GM18520 (cell line): ENCODE measurements around the gene PTPRA.

Experiments
- ATAC-seq: cut with Tn5 transposase; IDR thresholded peaks from one replicate; pipeline ENCODE4 v1.9.1; 2021; ENCODE audit not compliant: unreplicated experiment

Gene PTPRA

GRCh38 chr20:2921506-2921905, 48.2 kb downstream of the PTPRA start:
- no peak for ATAC-seq

- ATAC-seq, result no peak
These were observed 49.7 kb downstream of the PTPRA start for GRCh38 chr20:2922957-2923356.

DNA sequence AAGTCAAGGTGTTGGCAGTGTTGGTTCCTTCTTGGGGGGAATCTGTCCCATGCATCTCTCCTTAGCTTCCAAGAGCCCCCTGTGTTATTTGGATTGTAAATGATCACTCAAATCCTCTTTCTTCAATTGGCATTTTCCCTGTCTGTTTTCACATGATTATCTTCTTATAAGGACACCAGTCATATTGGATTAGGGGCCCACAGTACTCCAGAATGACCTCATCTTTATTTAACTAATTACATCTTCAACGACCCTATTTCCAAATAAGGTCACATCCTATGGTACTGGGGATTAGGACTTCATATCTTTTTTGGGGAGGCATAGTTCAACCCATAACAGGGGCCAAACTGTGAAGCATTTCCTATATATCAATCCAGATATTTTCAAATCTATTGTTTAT, 57.3 kb downstream of the PTPRA start:
- no peak for ATAC-seq

GRCh38 chr20:2932498-2932897, 59.2 kb downstream of the PTPRA start:
- ATAC-seq, result no peak

GRCh38 chr20:2937902-2938301, 64.6 kb downstream of the PTPRA start:
- ATAC-seq, result no peak

DNA sequence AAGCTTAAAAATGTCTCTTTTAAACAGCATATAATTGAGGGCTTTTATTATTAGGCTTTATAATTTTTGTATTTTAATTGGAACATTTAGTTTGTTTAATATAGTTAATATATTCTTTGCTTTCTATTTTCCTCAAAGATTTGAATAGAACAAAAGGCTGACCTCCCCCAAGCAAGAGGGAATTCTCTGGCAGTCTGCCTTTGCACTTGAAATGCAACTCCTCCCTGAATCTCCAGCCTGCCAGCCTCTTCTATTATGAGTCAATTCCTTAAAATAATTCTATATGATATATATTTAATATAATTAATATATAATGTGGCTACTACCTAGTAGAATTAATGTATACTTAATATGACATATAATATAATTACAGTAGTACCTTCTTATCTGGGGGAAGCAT, 69.2 kb downstream of the PTPRA start:
- no peak for ATAC-seq

DNA sequence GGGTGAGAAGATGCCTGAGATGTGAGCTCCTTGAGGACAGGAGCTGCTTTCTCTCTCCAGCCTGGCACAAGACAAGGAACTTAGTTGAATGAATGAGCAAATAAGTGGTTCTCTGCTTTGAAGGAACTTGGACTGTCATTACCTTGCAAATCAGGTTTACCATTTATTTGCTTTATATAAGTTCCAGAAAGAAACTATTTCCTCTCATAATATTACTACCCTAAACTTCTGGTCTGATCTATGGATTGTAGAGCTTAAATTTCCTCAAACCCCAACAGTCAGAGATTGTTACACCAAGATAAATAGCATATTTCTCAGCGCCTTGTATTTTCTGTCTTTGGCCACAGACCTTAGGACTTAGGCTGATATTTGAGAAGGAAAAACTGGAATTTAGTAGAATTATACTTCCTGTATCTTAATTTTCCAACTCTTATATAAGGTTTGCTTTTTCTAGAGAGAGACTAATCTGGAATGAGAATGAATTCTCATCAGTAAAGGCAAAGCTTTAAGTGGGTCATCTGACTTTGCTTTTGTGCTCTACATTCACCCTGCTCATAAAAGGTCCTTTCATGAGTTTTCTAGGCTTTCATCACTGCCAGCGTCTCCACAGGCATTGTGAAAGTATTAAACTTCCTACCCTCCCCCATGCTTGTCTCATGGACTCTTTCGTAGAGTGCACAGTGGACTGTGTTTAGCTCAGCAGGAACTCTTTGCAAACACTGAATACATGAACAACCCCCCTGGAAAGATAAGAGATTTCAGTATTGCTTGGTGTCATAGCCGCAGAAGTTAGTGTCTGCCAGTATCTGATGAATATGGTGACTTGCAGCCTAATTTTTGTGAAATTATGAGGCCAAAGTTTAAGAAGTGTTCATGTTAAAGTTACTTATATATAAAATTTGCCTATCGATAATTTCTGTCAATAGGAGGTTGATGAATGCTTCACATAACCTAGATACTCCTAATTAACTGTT, 74.0 kb downstream of the PTPRA start:
- no peak for ATAC-seq

- ATAC-seq, result no peak
These were observed 75.7 kb downstream of the PTPRA start for GRCh38 chr20:2948968-2949367.

GRCh38 chr20:2952766-2953165, 79.5 kb downstream of the PTPRA start:
- ATAC-seq, result no peak

DNA sequence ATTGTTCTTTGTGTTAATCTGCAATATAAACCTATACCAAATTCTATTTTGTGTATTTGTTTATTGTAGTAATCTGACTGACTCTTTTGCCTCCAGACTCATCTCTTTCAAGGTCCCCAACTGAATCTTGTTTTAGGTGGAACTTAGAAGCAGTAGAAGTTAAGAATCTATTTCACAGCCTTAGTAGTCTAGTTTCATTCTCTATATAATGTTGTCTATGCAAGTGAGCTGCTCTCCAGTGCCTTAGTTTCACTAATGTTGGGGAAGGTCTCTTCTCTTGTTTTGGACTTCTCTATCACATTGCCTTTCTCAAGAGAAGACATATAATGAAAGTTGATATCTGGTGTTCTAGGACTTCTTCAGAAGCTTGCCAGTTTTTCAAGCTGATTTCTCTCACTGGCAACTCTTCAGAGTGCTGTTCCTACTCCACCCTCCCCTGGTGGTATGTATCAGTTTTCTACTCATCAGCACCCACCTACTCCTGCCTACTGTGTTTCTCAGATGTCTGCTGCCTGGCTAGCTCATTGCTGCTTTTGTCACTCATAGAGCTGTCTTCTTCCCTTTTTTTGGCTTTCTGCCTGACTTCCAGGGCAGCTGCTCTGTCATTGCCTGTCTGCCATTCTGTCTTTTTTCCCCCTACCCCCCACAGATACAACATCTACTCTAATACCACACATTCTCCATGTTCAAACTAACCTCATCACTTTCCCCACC, 82.1 kb downstream of the PTPRA start:
- no peak for ATAC-seq

GRCh38 chr20:2956480-2956879, 83.2 kb downstream of the PTPRA start:
- no peak for ATAC-seq

GRCh38 chr20:2967841-2968240, 94.6 kb downstream of the PTPRA start:
- ATAC-seq, result no peak

DNA sequence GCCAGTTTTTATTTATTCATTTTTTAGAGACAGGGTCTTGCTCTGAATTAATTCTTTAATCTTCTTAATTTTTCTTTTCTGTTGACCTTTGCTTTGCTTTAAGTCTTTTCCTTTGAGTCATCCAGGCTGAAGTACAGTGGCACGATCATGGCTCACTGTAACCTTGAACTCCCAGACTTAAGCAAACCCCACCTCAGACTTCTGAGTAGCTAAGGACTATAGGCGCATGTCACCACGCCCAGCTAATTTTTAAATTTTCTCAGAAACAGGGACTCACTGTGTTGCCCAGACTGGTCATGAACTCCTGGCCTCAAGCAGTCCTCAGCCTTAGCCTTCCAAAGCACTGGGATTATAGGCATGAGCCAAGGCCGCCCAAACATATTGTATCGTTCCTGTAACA, 98.8 kb downstream of the PTPRA start:
- no peak for ATAC-seq

DNA sequence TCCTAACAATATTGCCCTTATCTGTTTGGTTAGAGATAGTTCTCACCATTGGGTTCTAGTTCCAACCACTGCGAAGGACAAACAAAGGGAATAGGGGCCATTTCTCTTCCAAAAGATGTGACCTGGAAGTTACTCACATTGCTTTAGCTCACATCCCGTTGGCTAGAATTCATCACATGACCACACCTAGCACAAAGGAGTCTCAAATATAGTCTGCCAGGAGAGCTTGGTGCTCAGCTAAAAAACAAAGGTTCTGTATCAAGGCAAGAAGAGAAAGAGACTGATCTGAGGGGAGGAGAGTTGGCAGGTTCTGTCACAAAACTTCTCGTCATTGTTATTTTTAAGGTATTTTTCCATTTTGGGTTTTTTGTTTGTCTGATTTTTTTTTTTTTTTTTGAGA, 100.3 kb downstream of the PTPRA start:
- no peak for ATAC-seq

DNA sequence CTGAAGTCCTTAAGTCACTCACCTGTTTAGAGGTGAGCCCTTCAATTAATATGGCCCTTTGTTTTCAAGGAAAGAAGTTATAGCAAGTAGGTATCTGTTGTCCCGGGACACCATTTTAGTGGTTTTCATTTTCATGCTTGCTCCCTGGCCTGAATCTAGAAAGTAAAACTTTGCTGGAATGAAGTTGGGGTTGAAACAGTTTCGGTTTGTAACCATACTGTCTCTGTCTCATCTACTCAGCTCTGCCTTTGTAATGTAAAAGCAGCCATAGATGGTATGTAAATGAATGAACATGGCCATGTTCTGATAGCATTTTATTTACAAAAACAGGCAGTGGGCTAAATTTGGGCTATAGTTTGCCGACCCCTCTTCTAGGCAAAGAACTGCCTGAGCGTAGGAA, 105.2 kb downstream of the PTPRA start:
- ATAC-seq, result no peak

DNA sequence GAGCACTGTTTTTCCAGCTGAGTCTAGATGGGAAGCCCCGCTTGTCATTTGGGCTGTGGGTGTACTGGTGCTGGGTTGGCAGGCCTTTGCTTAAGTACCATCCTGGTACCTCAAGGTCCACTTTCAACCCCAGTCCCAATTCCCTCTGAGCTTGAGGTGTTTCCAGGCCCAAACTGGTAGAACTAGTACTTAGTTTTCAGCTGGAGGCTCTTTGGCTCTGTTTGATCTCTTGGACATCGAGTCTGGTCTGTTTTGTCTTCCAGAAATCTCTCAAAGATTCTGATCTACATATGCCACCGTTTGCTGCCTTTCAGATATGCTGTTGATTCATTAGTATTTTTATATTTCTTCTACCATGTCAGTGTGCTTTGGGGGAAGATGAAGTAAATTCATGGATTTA, 108.4 kb downstream of the PTPRA start:
- ATAC-seq, result no peak

- ATAC-seq, result no peak
These were observed 110.2 kb downstream of the PTPRA start for GRCh38 chr20:2983508-2983907.

- ATAC-seq, result no peak
These were observed 110.8 kb downstream of the PTPRA start for GRCh38 chr20:2984028-2984501.

DNA sequence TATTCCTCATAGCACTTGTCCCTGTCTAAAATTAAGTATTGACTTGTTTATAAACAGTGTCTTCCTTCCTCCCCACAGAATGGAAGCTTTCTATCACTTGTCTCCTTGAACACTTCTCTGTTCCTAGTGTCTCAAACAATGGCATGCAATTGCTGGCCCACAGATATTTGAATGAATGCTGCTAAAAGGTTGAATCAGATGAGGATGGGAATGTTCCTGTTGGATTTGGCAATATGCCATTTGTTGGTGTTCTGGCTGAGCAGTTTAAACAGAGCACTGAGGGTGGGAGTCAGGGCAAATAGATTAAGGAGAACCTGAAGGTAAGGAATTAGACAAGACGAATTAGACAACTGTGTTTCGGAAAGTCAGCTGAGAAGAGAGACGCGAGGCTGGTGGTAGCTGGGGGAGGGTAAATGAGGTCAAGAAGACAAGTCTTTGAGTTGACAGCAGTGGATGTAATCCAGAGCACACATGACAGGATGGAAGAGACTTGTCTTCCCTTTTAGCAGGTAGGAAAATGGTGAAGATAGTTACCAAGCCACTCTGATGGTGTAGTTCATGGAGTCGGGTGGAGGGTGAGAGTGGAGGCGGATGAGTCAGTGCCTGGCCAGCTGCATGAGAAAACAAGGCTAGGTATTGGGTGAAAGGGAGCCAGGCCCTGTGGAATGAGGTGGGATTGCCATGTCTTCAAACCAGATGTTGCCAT, 111.8 kb downstream of the PTPRA start:
- ATAC-seq, result no peak

DNA sequence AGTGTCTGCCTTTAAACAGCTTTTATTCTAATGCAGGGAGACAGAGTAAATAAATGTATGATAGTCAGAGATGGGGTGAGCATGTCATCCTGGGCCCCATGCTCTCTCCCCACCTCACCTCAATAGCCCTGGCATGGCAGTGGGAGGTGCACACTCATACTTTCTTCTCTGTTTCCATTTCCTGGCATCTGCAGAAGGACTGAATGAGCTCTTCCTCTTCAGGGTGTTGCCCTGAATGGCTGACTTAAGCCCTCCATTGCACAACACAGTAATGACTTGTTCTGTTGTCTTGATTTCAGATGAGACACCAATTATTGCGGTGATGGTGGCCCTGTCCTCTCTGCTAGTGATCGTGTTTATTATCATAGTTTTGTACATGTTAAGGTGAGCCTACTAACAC, 113.2 kb downstream of the PTPRA start:
- ATAC-seq, result no peak

- no peak for ATAC-seq
These were observed 114.6 kb downstream of the PTPRA start for GRCh38 chr20:2987861-2988260.
